Right lobe of liver (tissue), 4 donors: ENCODE measurements around the gene GLIPR2.

Experiments used
- CTCF ChIP-seq, 4 donors: fragments of 200-600 bp in 3 of 4; fragments of 450-650 bp in 1 of 4; IDR thresholded peaks; one replicate each; pipeline versions ENCODE4 v1.5.1 to v1.8.0; 2016 to 2022; ENCODE audit warnings: antibody characterized with exemption in 4 of 4, mild to moderate bottlenecking in 2 of 4
- POLR2A ChIP-seq: fragments of 450-650 bp; IDR thresholded peaks from one replicate; pipeline ENCODE4 v1.6.1; 2017; ENCODE audit warnings: antibody characterized with exemption, mild to moderate bottlenecking
- donor health status: DM: no; HTN: no; CAD: no.
- donor health status: DM: no; HTN: no; CAD: no.
- donor health status: DM: no; HTN: yes; CAD: no.

- TF ChIP-seq CTCF (IDR thresholded peaks at IDR 0.05), result no peak
- TF ChIP-seq POLR2A, result no peak
Observed at GRCh38 chr9:36210722-36211121, 74.2 kb downstream of the GLIPR2 start.
